GM19099 (cell line): ENCODE results near the gene KIF21B.

Source experiments
- POLR2A ChIP-seq: IDR thresholded peaks from 3 replicates; pipeline ENCODE4 v1.6.1; 2011; ENCODE audit warnings: low read depth; ENCODE audit not compliant: insufficient read length; ENCODE audit errors: extremely low read depth

KIF21B gene

GRCh38 chr1:201015551-201016091 lies 7.9 kb downstream of the KIF21B start:
- TF ChIP-seq POLR2A, result no peak

GRCh38 chr1:201014816-201015200 lies 8.7 kb downstream of the KIF21B start:
- no peak for TF ChIP-seq POLR2A

DNA sequence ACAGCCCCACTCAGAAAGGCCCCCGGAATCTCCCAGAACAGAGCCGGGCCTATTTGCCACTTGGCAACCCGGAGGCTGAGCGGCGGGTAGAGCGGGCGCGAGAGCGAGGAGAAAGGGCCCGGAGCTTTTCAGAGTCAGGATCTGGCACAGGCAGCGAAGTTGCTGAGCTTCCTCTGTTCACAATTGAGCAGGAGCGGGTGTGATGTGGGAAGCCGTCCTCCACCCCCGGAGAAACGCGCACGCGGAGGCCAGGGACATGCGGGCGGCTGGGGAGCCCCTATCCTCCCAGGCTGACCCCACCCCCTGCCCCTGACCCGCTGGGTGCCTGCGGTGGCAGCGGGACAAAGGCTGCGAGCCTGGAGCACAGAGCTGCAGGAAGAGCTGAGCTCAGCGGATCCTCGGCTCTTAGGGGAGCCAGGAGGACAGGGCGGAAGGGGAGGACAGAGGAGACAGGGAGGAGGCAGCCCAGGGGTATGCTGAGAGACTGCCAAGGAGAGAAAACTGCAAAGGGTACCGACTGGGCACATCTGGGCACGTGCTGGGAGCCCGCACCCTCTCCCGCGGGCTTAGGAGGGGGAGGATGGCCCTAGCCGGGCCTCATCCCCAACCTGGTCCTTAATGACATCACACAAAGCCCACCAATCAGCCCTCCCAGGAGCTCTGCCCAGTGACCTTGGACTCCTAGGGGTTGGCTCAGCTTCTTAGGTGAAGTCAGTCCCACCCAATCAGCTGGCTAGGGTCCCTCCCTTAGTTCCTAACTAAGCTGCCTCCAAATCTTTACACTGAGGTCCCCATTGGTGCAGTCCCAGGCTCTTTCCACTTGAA lies 9.3 kb downstream of the KIF21B start:
- TF ChIP-seq POLR2A, result no peak

DNA sequence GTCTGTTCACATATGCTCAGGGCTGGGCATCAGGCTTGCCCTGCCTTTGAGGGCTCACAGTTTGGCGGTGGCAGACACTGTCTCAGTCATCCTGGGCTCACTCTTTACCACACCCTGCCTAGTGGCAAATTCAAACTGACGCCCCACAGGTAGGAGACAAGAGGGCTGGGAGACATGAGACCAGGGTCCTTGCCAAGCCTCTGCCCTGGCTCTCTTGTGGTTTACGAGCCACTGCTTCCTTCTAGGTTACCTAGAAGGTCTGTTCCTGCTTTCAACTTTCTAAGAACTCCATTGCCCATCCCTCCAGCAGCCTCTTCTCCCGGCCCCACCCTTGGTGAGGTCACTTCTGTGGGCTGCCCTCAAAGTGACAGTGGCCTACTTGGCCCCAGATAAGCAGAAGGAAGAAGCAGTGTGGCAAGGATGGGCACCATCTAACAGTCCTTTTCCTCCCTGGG lies 10.5 kb downstream of the KIF21B start:
- TF ChIP-seq POLR2A, result no peak

DNA sequence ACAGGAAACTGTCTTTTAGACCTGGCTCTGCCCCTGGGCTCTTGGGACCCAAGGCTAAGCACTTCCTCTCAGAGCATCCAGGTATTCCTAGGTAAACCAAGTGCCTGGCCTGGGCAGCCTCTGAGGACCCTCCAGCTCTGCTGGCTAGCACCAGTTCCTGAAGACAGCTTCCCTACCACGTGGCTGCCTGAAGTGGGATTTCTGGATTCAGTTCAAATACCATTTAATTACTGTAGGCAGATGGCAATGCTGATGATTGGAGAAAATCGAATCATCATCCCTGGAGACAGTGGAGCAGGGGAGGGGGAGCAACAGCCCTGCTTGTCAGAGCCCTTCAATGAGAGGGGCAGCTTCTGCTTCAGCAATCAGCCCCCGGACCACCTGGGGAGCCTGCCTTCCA lies 11.9 kb downstream of the KIF21B start:
- no peak for TF ChIP-seq POLR2A

DNA sequence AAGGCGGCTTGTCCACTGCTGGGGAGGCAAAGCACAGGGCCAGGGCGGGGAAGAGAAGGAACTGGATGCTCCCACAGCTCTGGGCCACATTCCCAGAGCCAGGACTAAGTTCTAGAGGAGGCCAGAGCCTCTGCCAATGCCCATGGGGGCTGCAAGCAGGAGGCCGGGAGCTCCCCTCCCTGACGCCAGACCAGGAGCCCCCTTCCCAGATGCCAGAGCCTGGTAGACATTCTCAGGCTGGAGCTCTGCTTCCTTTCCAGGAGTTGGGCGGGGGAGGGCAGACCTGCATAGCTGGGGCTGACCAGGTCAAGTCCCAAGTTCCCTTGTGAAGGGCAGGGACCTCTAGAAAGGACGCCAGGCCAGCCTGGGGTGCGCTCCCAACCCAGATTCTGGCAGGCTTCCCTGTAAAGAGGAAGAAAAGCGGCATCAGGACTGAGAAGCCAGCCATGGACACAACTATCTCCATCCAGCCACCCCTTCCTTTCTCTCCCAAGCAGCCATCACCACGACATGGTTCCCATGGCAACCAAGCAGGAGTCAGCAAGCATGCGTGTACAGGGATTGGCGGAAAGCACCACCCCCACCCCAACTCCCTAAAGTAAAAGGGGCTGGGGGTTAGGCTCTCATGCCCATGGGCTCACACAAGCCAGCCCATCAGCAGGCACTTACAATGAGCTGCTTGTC lies 13.4 kb downstream of the KIF21B start:
- no peak for TF ChIP-seq POLR2A

DNA sequence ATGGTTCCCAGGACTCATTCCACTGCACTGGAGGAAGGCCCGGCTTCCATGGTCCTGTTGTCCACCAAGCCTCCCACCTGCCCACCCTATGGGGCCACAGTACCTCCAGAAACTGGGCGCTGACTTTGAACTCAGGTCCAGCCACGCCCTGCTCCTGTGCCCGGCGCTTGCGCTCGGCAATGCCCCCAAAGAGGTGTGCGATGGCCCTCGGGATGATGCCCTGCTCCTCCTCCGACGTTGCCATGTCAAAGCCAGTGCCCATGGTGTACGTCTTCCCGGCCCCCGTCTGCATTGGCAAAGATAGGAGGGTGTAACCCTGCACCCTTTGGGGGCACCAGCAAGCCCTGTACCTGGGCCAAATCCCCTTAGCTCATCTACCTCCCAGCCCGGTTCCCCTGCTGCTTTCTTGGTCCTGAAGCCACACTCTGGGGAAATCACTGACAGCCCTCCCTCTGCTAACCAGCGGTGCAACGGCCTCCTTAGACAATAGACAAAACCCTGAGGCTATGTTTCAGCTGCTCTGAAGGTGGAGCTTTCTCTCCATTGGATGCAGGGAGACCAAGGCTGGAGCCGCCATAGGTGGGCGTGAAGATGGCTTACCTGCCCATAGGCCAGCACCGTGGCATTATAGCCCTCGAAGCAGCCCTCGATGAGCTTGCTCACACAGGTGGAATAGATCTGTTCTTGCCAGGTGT lies 14.7 kb downstream of the KIF21B start:
- no peak for TF ChIP-seq POLR2A

DNA sequence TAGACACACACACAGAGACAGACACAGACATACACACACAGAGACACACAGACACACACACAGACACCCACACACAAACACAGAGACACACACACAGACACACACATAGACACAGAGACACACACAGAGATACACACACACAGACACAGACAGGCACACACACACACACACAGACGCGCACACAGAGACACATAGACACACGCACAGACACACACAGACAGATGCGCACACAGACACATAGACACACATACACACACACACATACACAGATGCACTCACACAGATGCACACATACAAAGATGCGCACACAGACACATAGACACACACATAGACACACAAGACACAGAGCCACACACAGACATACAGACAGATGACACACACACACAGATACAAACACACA lies 16.0 kb downstream of the KIF21B start:
- no peak for TF ChIP-seq POLR2A

DNA sequence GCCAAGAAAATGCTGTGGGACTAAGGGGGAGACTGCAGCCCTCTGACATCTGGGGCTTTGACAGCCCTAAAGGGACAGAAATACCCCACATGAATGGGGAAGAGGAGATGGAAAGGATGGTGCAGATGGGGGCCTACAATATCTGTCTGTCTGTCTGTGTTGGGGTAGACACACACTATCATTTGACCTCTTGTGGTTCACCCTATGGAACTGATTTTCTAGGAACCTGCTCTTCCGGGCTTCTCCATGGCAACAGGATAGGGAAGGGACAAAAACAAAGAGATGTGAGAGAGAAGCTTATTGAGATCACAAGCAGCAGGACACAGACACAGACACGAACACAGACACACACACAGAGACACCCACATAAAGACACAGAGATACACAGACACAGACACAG lies 17.1 kb downstream of the KIF21B start:
- TF ChIP-seq POLR2A, result no peak

DNA sequence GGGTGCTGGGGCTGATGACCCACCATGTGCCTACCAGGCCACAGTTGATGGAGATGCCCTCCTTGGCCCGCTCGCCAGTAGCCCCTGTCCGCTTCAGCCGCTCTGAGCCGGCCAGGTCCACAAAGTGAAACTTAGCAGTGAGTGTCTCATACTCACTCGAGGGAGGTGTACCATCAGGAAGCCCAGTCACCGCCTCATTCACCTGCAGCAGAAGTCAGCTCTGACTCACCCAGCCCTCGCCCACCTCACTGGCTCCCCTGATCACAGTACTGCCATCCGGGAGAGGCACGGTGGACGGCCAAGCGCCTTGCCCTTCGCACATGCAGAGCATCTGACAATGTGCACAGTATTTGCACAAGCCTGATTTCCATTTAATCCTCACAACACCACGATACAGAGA lies 18.8 kb downstream of the KIF21B start:
- no peak for TF ChIP-seq POLR2A

DNA sequence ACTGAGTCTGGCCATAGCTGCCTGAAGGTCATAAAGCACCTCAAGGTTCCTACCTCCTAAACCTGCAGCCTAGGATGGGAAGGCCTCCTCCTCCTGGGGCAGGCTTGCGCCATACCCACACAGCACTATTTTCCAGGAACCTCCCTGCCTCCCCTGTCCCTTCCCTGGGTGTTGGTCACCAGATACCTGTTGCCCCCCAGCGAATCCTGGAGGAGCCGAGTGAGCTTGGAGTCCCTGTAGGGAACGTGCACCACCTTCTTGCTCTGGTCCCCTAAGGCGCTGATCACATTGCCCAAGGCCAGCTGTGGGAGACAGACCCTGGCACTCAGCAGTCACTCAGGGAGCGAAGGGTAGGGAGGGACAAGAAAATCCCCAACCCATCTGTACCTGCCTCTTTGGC lies 19.4 kb downstream of the KIF21B start:
- TF ChIP-seq POLR2A, result no peak

DNA sequence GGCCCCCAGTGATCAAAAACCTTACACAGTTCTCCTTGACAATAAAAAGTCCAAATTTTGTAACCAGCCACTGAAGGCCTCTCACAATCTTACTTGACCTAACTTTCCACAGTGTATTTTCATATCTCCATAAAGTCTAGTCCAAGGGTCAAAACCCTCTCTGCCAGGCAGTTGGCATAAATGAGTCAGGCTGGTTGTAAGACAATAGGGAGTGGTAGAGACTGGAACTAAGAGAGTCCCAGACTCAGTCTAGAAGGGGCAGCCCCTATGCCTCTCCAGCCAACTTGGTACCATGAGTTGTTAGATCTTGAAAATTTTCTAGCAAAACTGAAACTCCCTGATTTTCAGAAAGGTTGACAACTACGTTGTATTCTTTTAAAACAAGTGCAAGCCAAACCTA lies 21.0 kb downstream of the KIF21B start:
- TF ChIP-seq POLR2A, result no peak

GRCh38 chr1:201001962-201002361 lies 21.6 kb downstream of the KIF21B start:
- TF ChIP-seq POLR2A, result no peak

- TF ChIP-seq POLR2A, result no peak
Observed at GRCh38 chr1:201000391-201000790, 23.1 kb downstream of the KIF21B start.

DNA sequence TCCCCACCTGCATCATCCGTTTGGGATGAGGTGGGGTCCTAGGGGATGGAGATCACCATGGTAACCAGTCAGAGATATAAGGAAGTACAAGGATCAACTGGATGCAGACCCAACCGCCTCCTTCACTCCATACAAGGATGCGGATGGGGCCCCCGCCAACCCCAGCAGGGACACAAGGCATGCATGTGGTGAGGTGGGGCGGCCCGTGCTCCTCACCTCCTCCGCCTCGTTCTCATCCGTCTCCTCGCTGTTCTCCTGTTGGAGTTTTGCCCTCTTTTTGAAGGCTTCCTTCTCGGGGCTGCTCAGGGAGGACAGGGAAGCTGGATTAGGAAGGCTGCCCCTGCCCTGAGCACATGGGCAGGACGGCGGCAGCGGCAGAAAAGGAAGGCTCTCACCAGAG lies 23.8 kb downstream of the KIF21B start:
- no peak for TF ChIP-seq POLR2A
